Dedifferentiated amniotic fluid mesenchymal stem cell (primary cell): ENCODE measurements around the gene CPNE2.
"Not testable (repeated sequence)": the region's sequence is repeated elsewhere in the genome, so short reads cannot be mapped to it uniquely, and the experiment has no call there.

Experiments used
- DNase-seq: peaks from one replicate; pipeline ENCODE4 v3.0.0-alpha.2; 2016; ENCODE audit errors: extremely low spot score

CPNE2 gene

GRCh38 chr16:57167538-57167937, 75.2 kb downstream of the CPNE2 start:
- DNase-seq = no peak

- DNase-seq = peak; percentile 70
Observed at GRCh38 chr16:57167953-57168352, 75.6 kb downstream of the CPNE2 start.

- no peak for DNase-seq
Observed at GRCh38 chr16:57169327-57169726, 76.9 kb downstream of the CPNE2 start.

GRCh38 chr16:57172721-57173290, 80.4 kb downstream of the CPNE2 start:
- no peak for DNase-seq

GRCh38 chr16:57175896-57176295, 83.5 kb downstream of the CPNE2 start:
- DNase-seq = peak; percentile 39

GRCh38 chr16:57178196-57178595, 85.8 kb downstream of the CPNE2 start:
- no peak for DNase-seq

GRCh38 chr16:57178793-57179212, 86.4 kb downstream of the CPNE2 start:
- no peak for DNase-seq

GRCh38 chr16:57179215-57179828, 86.9 kb downstream of the CPNE2 start:
- DNase-seq = no peak

GRCh38 chr16:57184113-57184512, 91.7 kb downstream of the CPNE2 start:
- DNase-seq = no peak

- DNase-seq = no peak
Observed at GRCh38 chr16:57184887-57185445, 92.6 kb downstream of the CPNE2 start.

- DNase-seq = peak; percentile 45
Observed at GRCh38 chr16:57185446-57185944, 93.1 kb downstream of the CPNE2 start.

- DNase-seq = peak; percentile 99
Observed at GRCh38 chr16:57185945-57186871, 93.8 kb downstream of the CPNE2 start, which contains the start of the genes PSME3IP1 and RSPRY1. Gene PSME3IP1, minus strand, starts transcription at chr16:57186039. Its CDS starts 12,185 bp downstream, at chr16:57173854. Gene RSPRY1, plus strand, starts transcription at chr16:57186329. Its CDS starts 18,330 bp downstream, at chr16:57204659.

- DNase-seq = no peak
Observed at GRCh38 chr16:57186872-57187854, 94.8 kb downstream of the CPNE2 start.

GRCh38 chr16:57187902-57188710, 95.7 kb downstream of the CPNE2 start:
- not testable (repeated sequence) for DNase-seq

- no peak for DNase-seq
Observed at GRCh38 chr16:57188711-57189002, 96.3 kb downstream of the CPNE2 start.

- not testable (repeated sequence) for DNase-seq
Observed at GRCh38 chr16:57189527-57189926, 97.1 kb downstream of the CPNE2 start.

- DNase-seq = no peak
Observed at GRCh38 chr16:57190136-57190535, 97.8 kb downstream of the CPNE2 start.

GRCh38 chr16:57191056-57191571, 98.7 kb downstream of the CPNE2 start:
- no peak for DNase-seq

- no peak for DNase-seq
Observed at GRCh38 chr16:57192146-57192545, 99.8 kb downstream of the CPNE2 start.
